Choroid plexus epithelial cell (primary cell): ENCODE data around the gene LCE1D.

ENCODE experiments used
- DNase-seq: peaks from one replicate; pipeline ENCODE4 v3.0.0-alpha.2; 2010; ENCODE audit warnings: low read depth
- H3K4me3 ChIP-seq: 2 replicates; pipeline ENCODE4 v1.5.1; 2011; ENCODE audit warnings: low read depth, mild to moderate bottlenecking, control low read depth, low read length, moderate library complexity
- CTCF ChIP-seq: conservative IDR thresholded peaks from 2 replicates; pipeline ENCODE4 v1.5.1; 2011; ENCODE audit warnings: low read depth, mild to moderate bottlenecking, control low read depth, inconsistent platforms, low read length, moderate library complexity

LCE1D gene

GRCh38 chr1:152796421-152796820 is at the start of gene LCE1D:
Gene LCE1D, plus strand, starts transcription at chr1:152796721. Its CDS starts 1,074 bp downstream, at chr1:152797795.
- no peak for TF ChIP-seq CTCF
- DNase-seq = no peak
- H3K4me3 ChIP-seq = no peak within 1 kb of the TSS

GRCh38 chr1:152747831-152748230 is 48.7 kb upstream of the LCE1D start:
- DNase-seq = no peak
- TF ChIP-seq CTCF = no peak
- H3K4me3 ChIP-seq = no peak overlapping the region

- peak; percentile 1 for DNase-seq
- H3K4me3 ChIP-seq = no peak overlapping the region
- TF ChIP-seq CTCF = no peak
Measured at GRCh38 chr1:152752225-152752624, 44.3 kb upstream of the LCE1D start.

- no peak for TF ChIP-seq CTCF
- no peak for DNase-seq
- H3K4me3 ChIP-seq = no peak overlapping the region
Measured at GRCh38 chr1:152753586-152753985, 42.9 kb upstream of the LCE1D start.

- H3K4me3 ChIP-seq = no peak overlapping the region
- no peak for TF ChIP-seq CTCF
- no peak for DNase-seq
Measured at GRCh38 chr1:152756872-152757271, 39.6 kb upstream of the LCE1D start.

- no peak within 1 kb of the TSS for H3K4me3 ChIP-seq
- DNase-seq = no peak
- no peak for TF ChIP-seq CTCF
Measured at GRCh38 chr1:152757747-152758146, 38.8 kb upstream of the LCE1D start, which contains the start of gene KPRP. Gene KPRP, plus strand, starts transcription at chr1:152758025. Its CDS starts 1,564 bp downstream, at chr1:152759589.

GRCh38 chr1:152758636-152759035 is 37.9 kb upstream of the LCE1D start:
- H3K4me3 ChIP-seq = no peak overlapping the region
- DNase-seq = no peak
- no peak for TF ChIP-seq CTCF
